ENCODE measurements around the gene TRPV2. TPM values are rescaled to one million over a fixed set of nuclear protein-coding genes. Genes with fewer than 3 reads are reported as not detected.

The TRPV2 gene
- total and polyA plus RNA-seq, 9 of the 15 experiments (the other 6 are each of a cell fraction or from before 2014, with no cell fraction given) = 10.0 to 97.5 (median 30.3) TPM

DNA sequence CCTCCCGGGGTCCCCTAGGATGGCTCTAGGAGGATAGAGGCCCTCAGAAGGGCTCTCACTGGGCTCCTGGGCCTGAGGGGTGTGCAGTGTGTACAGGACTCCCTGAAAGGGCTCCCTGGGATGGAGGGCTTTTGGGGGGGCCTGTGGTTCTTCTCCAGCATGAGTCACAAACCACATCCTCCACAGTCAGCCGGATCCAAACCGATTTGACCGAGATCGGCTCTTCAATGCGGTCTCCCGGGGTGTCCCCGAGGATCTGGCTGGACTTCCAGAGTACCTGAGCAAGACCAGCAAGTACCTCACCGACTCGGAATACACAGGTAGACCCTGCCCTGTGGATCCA, 4.5 kb downstream of the TRPV2 start (continued):
- TF ChIP-seq, protein P1, sequence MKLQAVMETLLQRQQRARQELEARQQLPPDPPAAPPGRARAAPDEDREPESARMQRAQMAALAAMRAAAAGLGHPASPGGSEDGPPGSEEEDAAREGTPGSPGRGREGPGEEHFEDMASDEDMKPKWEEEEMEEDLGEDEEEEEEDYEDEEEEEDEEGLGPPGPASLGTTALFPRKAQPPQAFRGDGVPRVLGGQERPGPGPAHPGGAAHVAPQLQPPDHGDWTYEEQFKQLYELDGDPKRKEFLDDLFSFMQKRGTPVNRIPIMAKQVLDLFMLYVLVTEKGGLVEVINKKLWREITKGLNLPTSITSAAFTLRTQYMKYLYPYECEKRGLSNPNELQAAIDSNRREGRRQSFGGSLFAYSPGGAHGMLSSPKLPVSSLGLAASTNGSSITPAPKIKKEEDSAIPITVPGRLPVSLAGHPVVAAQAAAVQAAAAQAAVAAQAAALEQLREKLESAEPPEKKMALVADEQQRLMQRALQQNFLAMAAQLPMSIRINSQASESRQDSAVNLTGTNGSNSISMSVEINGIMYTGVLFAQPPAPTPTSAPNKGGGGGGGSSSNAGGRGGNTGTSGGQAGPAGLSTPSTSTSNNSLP (IDR thresholded peaks at IDR 0.05; ENCODE audit: borderline replicate concordance, low read depth, low read length) = no peak
- no peak for TF ChIP-seq ZNF3 (CRISPR knock-in tag; IDR thresholded peaks at IDR 0.05)
- TF ChIP-seq ERF (CRISPR knock-in tag; IDR thresholded peaks at IDR 0.05) = no peak
- peak; percentile 88 for TF ChIP-seq JUND (IDR thresholded peaks at IDR 0.05; ENCODE audit: borderline replicate concordance, low read depth, low read length)
- peak; percentile 39; the same call in 1 of the 3 replicates for TF ChIP-seq JUND (tag; IDR thresholded peaks at IDR 0.05; ENCODE audit: borderline replicate concordance, low read depth, low read length)
- TF ChIP-seq, protein P2, sequence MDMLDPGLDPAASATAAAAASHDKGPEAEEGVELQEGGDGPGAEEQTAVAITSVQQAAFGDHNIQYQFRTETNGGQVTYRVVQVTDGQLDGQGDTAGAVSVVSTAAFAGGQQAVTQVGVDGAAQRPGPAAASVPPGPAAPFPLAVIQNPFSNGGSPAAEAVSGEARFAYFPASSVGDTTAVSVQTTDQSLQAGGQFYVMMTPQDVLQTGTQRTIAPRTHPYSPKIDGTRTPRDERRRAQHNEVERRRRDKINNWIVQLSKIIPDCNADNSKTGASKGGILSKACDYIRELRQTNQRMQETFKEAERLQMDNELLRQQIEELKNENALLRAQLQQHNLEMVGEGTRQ (CRISPR knock-in tag; IDR thresholded peaks at IDR 0.05) = no peak
- TF ChIP-seq CUX1 (CRISPR knock-in tag; IDR thresholded peaks at IDR 0.05) = no peak
- TF ChIP-seq ZKSCAN3 (CRISPR knock-in tag; IDR thresholded peaks at IDR 0.05) = no peak
- no peak for TF ChIP-seq ATF7 (IDR thresholded peaks at IDR 0.05)
- TF ChIP-seq RBFOX2 (IDR thresholded peaks at IDR 0.05; ENCODE audit: low read depth, low read length) = peak; percentile 27; the same call in 1 of the 2 replicates
- TF ChIP-seq MYNN (IDR thresholded peaks at IDR 0.05) = no peak
- TF ChIP-seq MYNN (CRISPR knock-in tag; IDR thresholded peaks at IDR 0.05) = no peak
- no peak for TF ChIP-seq ZNF239 (CRISPR knock-in tag; IDR thresholded peaks at IDR 0.05)
- no peak for TF ChIP-seq UBTF (IDR thresholded peaks at IDR 0.05; ENCODE audit: borderline replicate concordance in 1 of 2, low read depth in 2 of 2, low read length in 2 of 2)
- TF ChIP-seq, protein P3, sequence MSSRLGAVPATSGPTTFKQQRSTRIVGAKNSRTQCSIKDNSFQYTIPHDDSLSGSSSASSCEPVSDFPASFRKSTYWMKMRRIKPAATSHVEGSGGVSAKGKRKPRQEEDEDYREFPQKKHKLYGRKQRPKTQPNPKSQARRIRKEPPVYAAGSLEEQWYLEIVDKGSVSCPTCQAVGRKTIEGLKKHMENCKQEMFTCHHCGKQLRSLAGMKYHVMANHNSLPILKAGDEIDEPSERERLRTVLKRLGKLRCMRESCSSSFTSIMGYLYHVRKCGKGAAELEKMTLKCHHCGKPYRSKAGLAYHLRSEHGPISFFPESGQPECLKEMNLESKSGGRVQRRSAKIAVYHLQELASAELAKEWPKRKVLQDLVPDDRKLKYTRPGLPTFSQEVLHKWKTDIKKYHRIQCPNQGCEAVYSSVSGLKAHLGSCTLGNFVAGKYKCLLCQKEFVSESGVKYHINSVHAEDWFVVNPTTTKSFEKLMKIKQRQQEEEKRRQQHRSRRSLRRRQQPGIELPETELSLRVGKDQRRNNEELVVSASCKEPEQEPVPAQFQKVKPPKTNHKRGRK (tag; IDR thresholded peaks at IDR 0.05) = no peak
- TF ChIP-seq ZNF586 (CRISPR knock-in tag; conservative IDR thresholded peaks at IDR 0.05) = no peak
